ENCODE data around the gene LAT. TPM values are rescaled to one million over a fixed set of nuclear protein-coding genes. Genes with fewer than 3 reads are reported as not detected.
A peak's percentile ranks its signal among the peaks of the same experiment; 100 is the strongest.

LAT gene
- total RNA-seq, 1 donor from 2014 or later: 228 TPM

DNA sequence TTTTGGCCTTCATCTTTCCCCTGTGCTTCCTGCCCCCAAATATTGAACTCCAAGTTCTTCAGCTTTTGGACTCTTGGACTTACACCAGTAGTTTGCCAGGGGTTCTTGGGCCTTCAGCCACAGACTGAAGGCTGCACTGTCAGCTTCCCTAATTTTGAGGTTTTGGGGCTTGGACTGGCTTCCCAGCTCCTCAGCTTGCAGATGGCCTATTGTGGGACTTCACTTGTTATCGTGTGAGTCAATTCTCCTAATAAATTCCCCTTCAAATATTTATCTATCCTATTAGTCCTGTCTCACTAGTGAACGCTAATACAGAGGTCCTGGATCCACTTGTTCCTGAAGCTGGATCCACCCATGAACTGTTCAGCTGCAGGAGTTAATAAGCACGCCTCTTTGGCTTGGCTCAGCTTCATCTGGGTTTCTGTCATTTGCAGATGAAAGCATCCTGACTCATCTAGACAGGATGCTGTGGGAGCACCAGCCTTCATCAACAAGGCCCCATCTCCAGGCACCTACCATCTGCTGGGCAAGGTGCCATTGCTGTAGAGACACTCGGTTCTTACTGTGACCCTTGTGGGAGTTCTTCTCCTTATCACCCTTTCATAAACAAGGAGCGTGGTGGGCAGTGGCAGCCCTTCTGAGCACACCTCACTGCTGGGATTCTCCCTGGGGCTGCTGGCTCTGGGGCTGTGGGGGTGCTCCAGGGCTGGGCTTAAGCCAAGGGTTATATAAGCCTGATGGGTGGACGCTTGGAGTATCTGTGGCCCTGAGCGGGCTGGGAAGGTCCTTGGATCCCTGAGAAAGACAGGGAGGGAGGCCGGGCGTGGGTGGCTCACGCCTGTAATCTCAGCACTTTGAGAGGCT, 23.1 kb downstream of the LAT start:
- Mint-ChIP-seq H3K27me3 (no peaks in the 10 kb centered on the region), H3K9me3 (peaks cover 10% of the 10 kb centered on the region), H3K27ac (peak overlapping the region; percentile 95), H3K4me1 (peaks cover 43% of the 10 kb centered on the region), H3K36me3 (ENCODE audit: low read depth) (no peaks in the 10 kb centered on the region), H3K4me3 (peak overlapping the region; percentile 69)
- intact Hi-C loops (cut with micrococcal nuclease): loop anchor here (1.0 kb wide), 3 partner anchors 12 to 21 kb away; no protein-coding TSS in a partner anchor
- peak; percentile 89 for DNase-seq

DNA sequence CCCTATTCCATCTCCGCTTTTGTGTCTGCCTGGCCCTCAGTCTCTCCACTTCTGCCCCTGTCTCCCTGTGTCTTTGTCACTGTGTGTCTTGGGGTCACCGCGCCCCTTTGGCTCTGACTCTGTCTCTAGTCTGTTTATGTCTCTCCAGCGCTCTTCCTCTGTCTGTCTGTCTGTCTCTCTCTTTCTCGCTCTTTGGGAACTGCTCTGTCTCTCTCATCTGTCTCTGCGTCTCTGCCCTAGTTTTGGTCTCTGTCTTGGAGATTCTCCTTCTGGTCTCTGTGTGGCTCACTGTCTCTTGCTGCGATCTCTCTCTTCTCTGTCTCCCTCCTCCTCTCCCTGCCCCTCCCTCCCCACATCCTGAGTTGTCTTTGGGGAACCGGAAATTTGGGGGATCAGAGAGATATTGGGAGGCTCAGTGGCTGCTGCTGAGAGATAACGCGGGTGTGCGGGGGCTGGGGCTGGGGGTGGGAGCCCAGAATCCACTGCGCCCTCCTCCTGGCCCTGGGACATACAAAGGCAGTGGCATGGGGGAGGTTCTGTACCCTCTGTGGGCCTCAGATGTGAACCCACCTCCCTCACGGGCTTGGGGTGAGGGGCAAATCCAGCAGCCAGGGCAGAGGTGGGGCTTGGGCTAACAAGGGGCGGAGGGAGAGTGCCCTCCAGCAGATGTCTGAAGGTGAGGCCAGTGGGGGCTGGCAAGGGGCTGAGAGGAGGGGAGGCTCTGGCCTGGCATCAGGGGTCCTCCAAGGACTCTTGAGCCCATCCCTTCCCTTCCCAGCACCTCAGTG, 24.4 kb downstream of the LAT start:
- H3K9me3 Mint-ChIP-seq: peaks cover 10% of the 10 kb centered on the region
- peak overlapping the region; percentile 78 for H3K4me3 Mint-ChIP-seq
- DNase-seq: peak; percentile 74
- no peaks in the 10 kb centered on the region for H3K27me3 Mint-ChIP-seq
- H3K4me1 Mint-ChIP-seq: peaks cover 48% of the 10 kb centered on the region
- peak overlapping the region; percentile 95 for H3K27ac Mint-ChIP-seq
- H3K36me3 Mint-ChIP-seq (ENCODE audit: low read depth): no peaks in the 10 kb centered on the region
- intact Hi-C loops (cut with micrococcal nuclease): no loop called here

DNA sequence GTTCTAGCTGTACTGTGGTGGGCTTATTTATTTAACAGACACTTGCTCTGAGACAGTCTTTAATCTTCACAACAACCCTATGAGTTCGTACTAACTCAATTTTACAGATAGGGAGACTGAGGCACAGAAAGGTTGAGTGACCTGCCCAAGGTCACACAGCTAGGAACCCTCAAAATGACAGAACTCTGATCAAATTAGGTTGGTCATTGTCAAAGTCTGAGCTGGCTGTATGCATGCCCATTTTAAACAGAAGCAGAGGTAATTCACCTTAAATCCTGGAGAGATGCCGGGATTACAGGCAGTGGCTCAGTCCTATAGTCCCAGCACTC, 24.9 kb downstream of the LAT start:
- intact Hi-C loops (cut with micrococcal nuclease): no loop called here
- peaks cover 14% of the 10 kb centered on the region for H3K9me3 Mint-ChIP-seq
- H3K27ac Mint-ChIP-seq: peak overlapping the region; percentile 95
- no peak for DNase-seq
- H3K4me1 Mint-ChIP-seq: peaks cover 52% of the 10 kb centered on the region
- peaks cover 2% of the 10 kb centered on the region for H3K36me3 Mint-ChIP-seq (ENCODE audit: low read depth)
- no peaks in the 10 kb centered on the region for H3K27me3 Mint-ChIP-seq
- no peak overlapping the region for H3K4me3 Mint-ChIP-seq

DNA sequence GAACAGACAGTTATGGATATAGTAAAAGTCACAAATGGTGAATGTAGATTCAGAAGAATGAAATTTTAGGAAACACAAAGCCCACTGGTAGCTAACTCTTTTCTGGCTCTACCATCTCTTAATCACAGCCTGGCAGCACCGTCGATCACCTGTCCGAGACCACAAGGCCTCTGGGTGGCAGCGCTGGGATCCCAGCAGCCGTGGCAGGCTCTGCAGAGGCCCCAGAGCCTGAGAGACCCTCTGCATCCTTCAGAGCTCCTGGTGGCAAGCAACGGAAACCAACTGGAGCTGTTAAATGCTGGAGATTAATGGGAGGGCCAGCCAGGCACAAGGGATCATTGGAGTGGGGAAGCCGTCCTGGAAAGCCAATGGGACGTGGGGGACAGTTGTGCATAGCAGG, 26.3 kb downstream of the LAT start:
- Mint-ChIP-seq H3K4me1 (peaks cover 53% of the 10 kb centered on the region), H3K27me3 (no peaks in the 10 kb centered on the region), H3K36me3 (ENCODE audit: low read depth) (peaks cover 2% of the 10 kb centered on the region), H3K27ac (no peak overlapping the region), H3K4me3 (no peak overlapping the region), H3K9me3 (peaks cover 14% of the 10 kb centered on the region)
- intact Hi-C loops (cut with micrococcal nuclease): no loop called here
- DNase-seq: no peak

DNA sequence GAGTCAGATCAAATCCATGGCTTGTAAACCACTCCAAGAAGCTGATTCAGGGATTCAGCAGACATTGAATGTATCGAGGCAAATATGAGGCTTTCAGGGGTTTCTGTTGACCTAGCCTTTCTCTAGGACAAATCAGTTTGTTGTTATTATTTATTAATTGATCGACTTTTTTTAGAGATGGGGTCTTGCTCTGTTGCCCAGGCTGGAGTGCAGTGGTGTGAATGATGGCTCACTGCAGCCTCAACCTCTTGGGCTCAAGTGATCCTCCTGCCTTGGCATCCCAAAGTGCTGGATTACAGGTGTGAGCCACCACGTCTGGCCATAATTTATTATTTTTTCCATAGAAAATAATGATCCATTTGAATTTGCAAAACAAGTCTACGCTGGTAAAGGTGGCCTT, 27.0 kb downstream of the LAT start:
- Mint-ChIP-seq H3K4me1 (peaks cover 53% of the 10 kb centered on the region), H3K36me3 (ENCODE audit: low read depth) (peaks cover 2% of the 10 kb centered on the region), H3K27ac (peak overlapping the region; percentile 91), H3K27me3 (no peaks in the 10 kb centered on the region), H3K9me3 (peaks cover 14% of the 10 kb centered on the region), H3K4me3 (no peak overlapping the region)
- intact Hi-C loops (cut with micrococcal nuclease): no loop called here
- DNase-seq: no peak

DNA sequence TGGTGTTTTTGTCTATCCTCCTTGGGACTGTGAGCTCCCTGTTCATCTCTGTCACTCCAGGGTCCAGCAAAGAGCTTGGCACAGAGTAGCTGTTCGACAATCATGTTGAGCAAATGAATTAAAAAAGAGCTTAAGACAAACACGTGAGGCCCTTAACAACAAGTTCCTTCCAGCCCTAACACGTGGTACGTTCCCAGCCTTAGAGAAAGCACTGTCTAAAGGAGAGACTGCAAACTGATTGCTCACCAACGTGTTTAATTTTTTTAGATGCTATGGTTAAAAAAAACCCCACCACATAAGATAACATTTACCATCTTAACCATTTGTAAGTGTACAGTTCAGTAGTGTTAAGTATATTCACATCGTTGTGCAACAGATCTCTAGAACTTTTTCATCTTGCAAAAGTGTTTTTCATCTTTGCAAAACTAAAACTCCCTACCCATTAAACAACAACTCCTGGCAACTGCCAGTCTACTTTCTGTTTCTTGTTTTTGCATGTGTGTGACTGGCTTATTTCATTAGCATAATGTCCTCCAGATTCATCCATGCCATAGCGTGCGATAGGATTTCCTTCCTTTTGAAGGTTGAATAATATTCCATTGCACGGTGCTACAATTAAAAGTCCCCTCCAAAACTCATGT, 28.2 kb downstream of the LAT start:
- peaks cover 10% of the 10 kb centered on the region for H3K9me3 Mint-ChIP-seq
- DNase-seq: peak; percentile 72
- H3K27me3 Mint-ChIP-seq: no peaks in the 10 kb centered on the region
- peak overlapping the region; percentile 91 for H3K27ac Mint-ChIP-seq
- peaks cover 2% of the 10 kb centered on the region for H3K36me3 Mint-ChIP-seq (ENCODE audit: low read depth)
- peaks cover 46% of the 10 kb centered on the region for H3K4me1 Mint-ChIP-seq
- peak overlapping the region; percentile 36 for H3K4me3 Mint-ChIP-seq
- intact Hi-C loops (cut with micrococcal nuclease): no loop called here

DNA sequence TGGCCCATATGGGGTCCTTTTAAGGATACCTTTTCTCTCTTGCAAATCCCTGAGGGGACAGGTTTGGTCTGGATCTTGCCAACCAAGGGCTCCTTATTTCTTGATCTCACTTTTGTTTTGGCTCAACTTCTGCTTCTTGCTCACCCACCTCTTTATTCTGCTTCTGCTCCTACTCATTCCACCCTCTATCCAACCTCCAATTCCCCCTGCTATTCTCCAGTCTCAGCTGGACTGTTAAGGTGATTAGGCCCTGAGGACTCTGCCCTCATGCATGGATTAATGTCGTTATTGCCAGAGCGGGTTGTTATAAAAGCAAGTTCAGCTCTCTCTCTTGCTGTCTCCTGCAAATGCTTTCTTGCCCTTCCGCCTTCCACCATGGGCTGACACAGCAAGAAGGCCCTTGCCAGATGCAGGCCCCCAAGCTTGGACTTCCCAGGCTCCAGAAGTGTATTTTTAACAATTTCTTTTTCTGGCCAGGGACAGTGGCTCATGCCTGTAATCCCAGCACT, 29.8 kb downstream of the LAT start:
- DNase-seq: no peak
- peaks cover 8% of the 10 kb centered on the region for H3K9me3 Mint-ChIP-seq
- peak overlapping the region; percentile 69 for H3K27ac Mint-ChIP-seq
- H3K36me3 Mint-ChIP-seq (ENCODE audit: low read depth): peaks cover 2% of the 10 kb centered on the region
- intact Hi-C loops (cut with micrococcal nuclease): no loop called here
- H3K4me1 Mint-ChIP-seq: peaks cover 36% of the 10 kb centered on the region
- no peaks in the 10 kb centered on the region for H3K27me3 Mint-ChIP-seq
- H3K4me3 Mint-ChIP-seq: no peak overlapping the region

DNA sequence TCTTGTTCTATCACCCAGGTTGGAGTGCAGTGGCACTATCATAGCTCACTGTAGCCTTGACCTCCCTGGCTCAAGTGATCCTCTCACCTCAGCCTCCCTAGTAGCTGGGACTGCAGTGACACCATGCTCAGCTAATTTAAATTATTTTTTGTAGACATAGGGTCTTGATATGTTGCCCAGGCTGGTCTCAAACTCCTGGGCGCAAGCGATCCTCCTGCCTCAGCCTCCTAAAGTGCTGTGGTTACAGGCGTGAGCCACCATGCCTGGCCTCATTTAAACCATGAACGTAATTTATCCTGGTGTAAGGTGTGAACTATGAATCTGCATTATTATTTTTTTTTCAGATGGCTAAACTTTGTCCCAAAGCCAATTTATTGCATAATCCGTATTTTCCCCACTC, 37.3 kb downstream of the LAT start:
- H3K27ac Mint-ChIP-seq: no peak overlapping the region
- DNase-seq: no peak
- no peaks in the 10 kb centered on the region for H3K9me3 Mint-ChIP-seq
- H3K27me3 Mint-ChIP-seq: no peaks in the 10 kb centered on the region
- H3K4me1 Mint-ChIP-seq: peaks cover 43% of the 10 kb centered on the region
- no peak overlapping the region for H3K4me3 Mint-ChIP-seq
- no peaks in the 10 kb centered on the region for H3K36me3 Mint-ChIP-seq (ENCODE audit: low read depth)
- intact Hi-C loops (cut with micrococcal nuclease): no loop called here

DNA sequence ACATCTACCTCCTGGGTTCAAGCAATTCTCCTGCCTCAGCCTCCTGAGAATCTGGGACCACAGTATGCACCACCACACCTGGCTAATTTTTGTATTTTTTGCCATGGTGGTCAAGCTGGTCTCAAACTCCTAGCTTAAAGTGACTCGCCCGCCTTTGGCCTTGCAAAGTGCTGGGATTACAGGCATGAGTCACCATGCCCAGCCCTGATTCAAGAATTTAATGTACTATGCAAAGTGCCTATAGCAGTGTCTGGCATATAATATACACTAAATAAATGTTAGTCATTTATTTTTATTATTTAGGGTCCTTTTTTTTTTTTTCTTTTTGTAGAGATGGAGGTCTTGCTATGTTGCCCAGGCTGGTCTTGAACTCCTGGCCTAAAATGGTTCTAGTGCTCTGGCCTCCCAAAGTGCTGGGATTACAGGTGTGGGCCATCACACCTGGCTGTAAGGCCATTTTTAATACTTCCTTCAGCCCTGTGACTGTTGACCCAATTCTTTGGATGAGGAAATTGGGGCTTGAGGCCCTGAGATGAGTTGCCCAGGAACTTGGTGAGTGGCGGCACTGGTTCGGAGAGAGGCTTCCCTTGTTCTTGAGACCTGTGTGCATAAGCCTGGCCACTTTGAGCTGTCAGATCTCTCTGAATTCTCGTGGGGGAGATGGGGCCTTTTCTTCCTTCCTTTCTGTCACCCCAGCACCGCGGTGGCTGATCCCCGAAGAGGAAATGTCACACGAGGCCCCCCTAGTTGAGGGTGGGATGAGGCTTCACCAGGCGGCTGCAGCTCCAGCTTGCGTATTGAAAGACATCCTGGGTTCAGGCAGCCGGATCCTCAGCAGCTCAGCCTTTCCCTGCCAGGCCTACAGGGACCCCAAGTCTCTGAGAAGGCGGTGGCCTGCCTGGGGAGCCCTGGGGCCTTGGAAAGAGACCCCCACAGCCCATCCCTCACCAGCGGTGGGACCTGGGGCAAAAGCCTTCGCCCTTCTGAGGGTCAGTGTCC, 38.7 kb downstream of the LAT start:
- intact Hi-C loops (cut with micrococcal nuclease): no loop called here
- peaks cover 45% of the 10 kb centered on the region for H3K4me1 Mint-ChIP-seq
- H3K27ac Mint-ChIP-seq: peak overlapping the region; percentile 62
- no peak overlapping the region for H3K4me3 Mint-ChIP-seq
- H3K27me3 Mint-ChIP-seq: no peaks in the 10 kb centered on the region
- DNase-seq: no peak
- no peaks in the 10 kb centered on the region for H3K36me3 Mint-ChIP-seq (ENCODE audit: low read depth)
- no peaks in the 10 kb centered on the region for H3K9me3 Mint-ChIP-seq

DNA sequence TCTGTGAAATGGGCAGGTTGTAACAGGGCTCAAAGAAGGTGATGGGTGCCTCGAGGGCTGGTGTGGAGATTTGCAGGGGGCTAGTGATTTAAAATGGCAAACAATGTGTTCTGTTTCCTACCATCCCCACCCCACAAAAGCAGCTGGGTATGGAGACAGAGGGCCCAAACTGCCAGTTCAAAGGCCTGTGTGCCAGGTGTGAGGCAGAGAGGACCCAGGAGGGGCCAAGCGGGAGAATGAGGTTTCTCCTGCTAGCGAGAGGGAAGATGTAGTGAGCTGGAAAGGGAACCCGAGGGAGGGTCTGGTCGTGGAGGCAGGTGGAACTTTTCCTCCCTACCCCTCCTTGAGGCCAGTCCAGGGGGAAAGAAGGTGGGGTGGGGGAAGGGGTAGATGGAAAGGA, 39.4 kb downstream of the LAT start:
- peak overlapping the region; percentile 1 for H3K4me3 Mint-ChIP-seq
- no peaks in the 10 kb centered on the region for H3K9me3 Mint-ChIP-seq
- peaks cover 1% of the 10 kb centered on the region for H3K36me3 Mint-ChIP-seq (ENCODE audit: low read depth)
- peak overlapping the region; percentile 62 for H3K27ac Mint-ChIP-seq
- DNase-seq: no peak
- H3K27me3 Mint-ChIP-seq: no peaks in the 10 kb centered on the region
- intact Hi-C loops (cut with micrococcal nuclease): no loop called here
- H3K4me1 Mint-ChIP-seq: peaks cover 52% of the 10 kb centered on the region

DNA sequence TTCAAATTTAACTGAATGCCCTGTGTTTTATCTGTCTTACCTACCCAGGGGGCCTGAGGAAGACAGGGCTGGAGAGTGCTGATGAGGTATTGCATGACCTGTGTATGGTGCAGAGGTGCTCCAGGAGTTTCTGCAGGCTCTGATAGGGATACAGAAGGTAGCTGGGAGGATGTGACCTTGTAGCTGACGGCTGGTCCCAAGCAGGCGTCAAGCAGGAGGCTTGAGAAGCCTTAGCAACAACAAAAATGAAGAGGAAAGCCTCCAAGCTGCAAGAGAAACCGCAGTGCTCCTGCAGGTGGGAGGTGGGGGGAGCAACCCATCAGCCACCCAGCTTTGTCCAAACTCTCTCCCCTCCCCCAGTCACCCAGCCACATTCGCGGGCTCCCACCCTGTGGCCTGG, 40.4 kb downstream of the LAT start:
- intact Hi-C loops (cut with micrococcal nuclease): no loop called here
- peak; percentile 65 for DNase-seq
- Mint-ChIP-seq H3K36me3 (ENCODE audit: low read depth) (peaks cover 2% of the 10 kb centered on the region), H3K4me3 (peak overlapping the region; percentile 15), H3K27ac (peak overlapping the region; percentile 52), H3K9me3 (no peaks in the 10 kb centered on the region), H3K4me1 (peaks cover 54% of the 10 kb centered on the region), H3K27me3 (no peaks in the 10 kb centered on the region)

DNA sequence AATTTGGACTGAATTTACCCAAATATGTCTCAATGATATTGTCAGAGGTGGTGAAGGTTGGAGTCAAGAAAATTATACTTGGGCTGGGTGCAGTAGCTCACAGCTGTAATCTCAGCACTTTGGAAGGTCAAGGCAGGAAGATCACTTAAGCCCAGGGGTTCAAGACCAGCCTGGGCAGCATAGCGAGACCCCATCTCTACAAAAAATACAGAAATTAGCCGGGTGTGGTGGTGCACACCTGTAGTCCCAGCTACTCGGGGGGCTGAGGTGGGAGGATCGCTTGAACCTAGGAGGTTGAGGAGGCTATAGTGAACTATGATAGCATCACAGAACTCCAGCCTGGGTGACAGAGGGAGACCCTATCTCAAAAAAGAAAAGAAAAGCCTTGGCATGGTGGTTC, 40.9 kb downstream of the LAT start:
- Mint-ChIP-seq H3K4me1 (peaks cover 49% of the 10 kb centered on the region), H3K4me3 (no peak overlapping the region), H3K27me3 (no peaks in the 10 kb centered on the region), H3K27ac (no peak overlapping the region), H3K36me3 (ENCODE audit: low read depth) (peaks cover 2% of the 10 kb centered on the region), H3K9me3 (no peaks in the 10 kb centered on the region)
- DNase-seq: no peak
- intact Hi-C loops (cut with micrococcal nuclease): no loop called here
